Measurements from ENCODE around the gene NDE1. TPM values are rescaled to one million over a fixed set of nuclear protein-coding genes. Genes with fewer than 3 reads are reported as not detected.
"Not testable (repeated sequence)": the region's sequence is repeated elsewhere in the genome, so short reads cannot be mapped to it uniquely, and the experiment has no call there.

NDE1 gene
- total RNA-seq, 1 donor from 2014 or later: 12.4 TPM

DNA sequence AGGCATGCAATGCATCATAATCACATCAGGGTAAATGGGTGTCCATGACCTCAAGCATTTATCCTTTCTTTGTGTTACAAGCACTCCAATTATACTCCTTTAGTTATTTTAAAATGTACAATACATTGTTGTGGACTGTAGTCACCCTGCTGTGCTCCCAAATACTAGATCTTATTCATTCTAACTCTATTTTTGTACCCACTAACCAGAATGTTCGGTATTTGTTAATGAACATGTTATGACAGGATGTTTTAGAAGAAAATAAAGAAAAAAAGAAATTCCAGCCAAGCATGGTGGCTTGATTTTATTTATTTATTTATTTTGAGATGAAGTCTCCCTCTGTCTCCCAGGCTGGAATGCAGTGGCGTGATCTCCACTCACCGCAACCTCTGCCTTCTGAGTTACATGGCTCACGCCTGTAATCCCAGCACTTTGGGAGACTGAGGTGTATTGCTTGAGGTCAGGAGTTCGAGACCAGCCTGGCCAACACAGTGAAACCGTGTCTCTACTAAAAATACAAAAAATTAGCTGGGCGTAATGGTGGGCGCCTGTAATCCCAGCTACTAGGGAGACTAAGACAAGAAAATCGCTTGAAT, 1.8 kb upstream of the NDE1 start:
- TF ChIP-seq, protein P1, sequence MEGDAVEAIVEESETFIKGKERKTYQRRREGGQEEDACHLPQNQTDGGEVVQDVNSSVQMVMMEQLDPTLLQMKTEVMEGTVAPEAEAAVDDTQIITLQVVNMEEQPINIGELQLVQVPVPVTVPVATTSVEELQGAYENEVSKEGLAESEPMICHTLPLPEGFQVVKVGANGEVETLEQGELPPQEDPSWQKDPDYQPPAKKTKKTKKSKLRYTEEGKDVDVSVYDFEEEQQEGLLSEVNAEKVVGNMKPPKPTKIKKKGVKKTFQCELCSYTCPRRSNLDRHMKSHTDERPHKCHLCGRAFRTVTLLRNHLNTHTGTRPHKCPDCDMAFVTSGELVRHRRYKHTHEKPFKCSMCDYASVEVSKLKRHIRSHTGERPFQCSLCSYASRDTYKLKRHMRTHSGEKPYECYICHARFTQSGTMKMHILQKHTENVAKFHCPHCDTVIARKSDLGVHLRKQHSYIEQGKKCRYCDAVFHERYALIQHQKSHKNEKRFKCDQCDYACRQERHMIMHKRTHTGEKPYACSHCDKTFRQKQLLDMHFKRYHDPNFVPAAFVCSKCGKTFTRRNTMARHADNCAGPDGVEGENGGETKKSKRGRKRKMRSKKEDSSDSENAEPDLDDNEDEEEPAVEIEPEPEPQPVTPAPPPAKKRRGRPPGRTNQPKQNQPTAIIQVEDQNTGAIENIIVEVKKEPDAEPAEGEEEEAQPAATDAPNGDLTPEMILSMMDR (IDR thresholded peaks at IDR 0.05; ENCODE audit: partially characterized antibody, unreplicated experiment): no peak
- Mint-ChIP-seq H3K27me3 (ENCODE audit: unreplicated experiment) (peaks cover 5% of the 10 kb centered on the region), H3K4me3 (ENCODE audit: unreplicated experiment) (no peak overlapping the region), H3K36me3 (ENCODE audit: unreplicated experiment) (no peaks in the 10 kb centered on the region), H3K4me1 (ENCODE audit: low read depth, unreplicated experiment) (no peaks in the 10 kb centered on the region), H3K9me3 (ENCODE audit: unreplicated experiment) (peaks cover 2% of the 10 kb centered on the region), H3K27ac (ENCODE audit: unreplicated experiment) (no peak overlapping the region)
- DNase-seq: no peak

DNA sequence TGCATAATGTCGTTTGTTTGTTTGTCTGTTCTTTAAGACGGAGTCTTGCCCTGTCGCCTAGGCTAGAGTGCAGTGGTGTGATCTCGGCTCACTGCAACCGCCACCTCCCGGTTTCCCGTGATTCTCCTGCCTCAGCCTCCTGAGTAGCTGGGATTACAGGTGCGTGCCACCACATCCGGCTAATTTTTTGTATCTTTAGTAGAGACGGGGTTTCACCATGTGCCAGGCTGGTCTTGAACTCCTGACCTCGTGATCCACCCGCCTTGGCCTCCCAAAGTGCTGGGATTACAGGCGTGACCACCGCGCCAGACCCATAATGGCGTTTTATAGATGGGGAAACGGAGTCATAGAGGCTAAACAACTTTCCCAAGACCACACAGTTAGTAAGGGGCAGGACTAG, 734 bp upstream of the NDE1 start:
- not testable (repeated sequence) for DNase-seq; H3K4me1 Mint-ChIP-seq (ENCODE audit: low read depth, unreplicated experiment); H3K27ac Mint-ChIP-seq (ENCODE audit: unreplicated experiment); H3K36me3 Mint-ChIP-seq (ENCODE audit: unreplicated experiment); H3K27me3 Mint-ChIP-seq (ENCODE audit: unreplicated experiment); H3K9me3 Mint-ChIP-seq (ENCODE audit: unreplicated experiment)
- H3K4me3 Mint-ChIP-seq (ENCODE audit: unreplicated experiment): peak overlapping the region; percentile 89

DNA sequence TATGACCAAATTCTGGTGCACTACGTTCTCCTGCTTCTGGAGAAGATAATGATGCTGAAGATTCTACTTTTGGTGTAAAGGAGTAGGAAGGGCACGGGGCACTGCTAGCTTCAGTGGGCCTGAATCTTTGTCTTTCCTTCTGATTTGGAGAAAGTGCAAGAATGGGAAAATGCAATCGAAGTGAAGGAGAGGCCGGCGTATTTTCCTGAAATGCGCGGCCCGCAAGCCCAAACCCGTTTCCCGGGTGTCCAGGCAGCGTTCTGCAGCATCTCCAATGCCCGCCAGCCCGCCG, 372 bp upstream of the NDE1 start:
- no peaks in the 10 kb centered on the region for H3K36me3 Mint-ChIP-seq (ENCODE audit: unreplicated experiment)
- H3K27ac Mint-ChIP-seq (ENCODE audit: unreplicated experiment): no peak overlapping the region
- H3K4me3 Mint-ChIP-seq (ENCODE audit: unreplicated experiment): peak overlapping the region; percentile 89
- H3K4me1 Mint-ChIP-seq (ENCODE audit: low read depth, unreplicated experiment): no peaks in the 10 kb centered on the region
- peaks cover 2% of the 10 kb centered on the region for H3K9me3 Mint-ChIP-seq (ENCODE audit: unreplicated experiment)
- H3K27me3 Mint-ChIP-seq (ENCODE audit: unreplicated experiment): peaks cover 5% of the 10 kb centered on the region
- no peak for DNase-seq
- TF ChIP-seq, protein P1 (IDR thresholded peaks at IDR 0.05; ENCODE audit: partially characterized antibody, unreplicated experiment): no peak

DNA sequence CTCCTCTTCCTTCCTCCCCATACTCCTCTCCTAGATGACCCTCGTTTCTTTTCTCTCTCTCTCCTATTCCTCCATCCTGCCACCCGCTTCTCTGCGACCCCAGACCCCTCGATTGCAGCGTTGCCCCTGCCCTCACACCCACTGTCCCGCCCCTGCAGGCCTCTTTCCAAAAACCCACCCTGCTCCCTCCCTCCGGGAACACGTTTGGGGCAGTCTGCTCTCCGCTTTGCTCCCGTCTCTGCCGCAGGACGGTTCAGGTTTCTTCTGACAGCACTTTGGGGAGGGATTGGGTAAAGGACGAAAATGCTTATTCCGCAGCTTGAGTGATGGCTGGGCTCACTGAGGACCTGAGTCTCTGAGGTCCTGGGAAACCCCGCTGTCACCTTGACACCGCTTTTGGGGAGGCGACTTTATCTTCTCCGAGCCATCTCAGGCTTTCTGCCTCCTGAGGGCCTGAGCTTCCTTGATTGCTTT, 690 bp downstream of the NDE1 start:
- Mint-ChIP-seq H3K4me3 (ENCODE audit: unreplicated experiment) (peak overlapping the region; percentile 99), H3K27ac (ENCODE audit: unreplicated experiment) (peak overlapping the region; percentile 62), H3K27me3 (ENCODE audit: unreplicated experiment) (peaks cover 5% of the 10 kb centered on the region), H3K9me3 (ENCODE audit: unreplicated experiment) (peaks cover 2% of the 10 kb centered on the region), H3K36me3 (ENCODE audit: unreplicated experiment) (no peaks in the 10 kb centered on the region), H3K4me1 (ENCODE audit: low read depth, unreplicated experiment) (no peaks in the 10 kb centered on the region)
- DNase-seq: no peak
- TF ChIP-seq, protein P1 (IDR thresholded peaks at IDR 0.05; ENCODE audit: partially characterized antibody, unreplicated experiment): no peak

DNA sequence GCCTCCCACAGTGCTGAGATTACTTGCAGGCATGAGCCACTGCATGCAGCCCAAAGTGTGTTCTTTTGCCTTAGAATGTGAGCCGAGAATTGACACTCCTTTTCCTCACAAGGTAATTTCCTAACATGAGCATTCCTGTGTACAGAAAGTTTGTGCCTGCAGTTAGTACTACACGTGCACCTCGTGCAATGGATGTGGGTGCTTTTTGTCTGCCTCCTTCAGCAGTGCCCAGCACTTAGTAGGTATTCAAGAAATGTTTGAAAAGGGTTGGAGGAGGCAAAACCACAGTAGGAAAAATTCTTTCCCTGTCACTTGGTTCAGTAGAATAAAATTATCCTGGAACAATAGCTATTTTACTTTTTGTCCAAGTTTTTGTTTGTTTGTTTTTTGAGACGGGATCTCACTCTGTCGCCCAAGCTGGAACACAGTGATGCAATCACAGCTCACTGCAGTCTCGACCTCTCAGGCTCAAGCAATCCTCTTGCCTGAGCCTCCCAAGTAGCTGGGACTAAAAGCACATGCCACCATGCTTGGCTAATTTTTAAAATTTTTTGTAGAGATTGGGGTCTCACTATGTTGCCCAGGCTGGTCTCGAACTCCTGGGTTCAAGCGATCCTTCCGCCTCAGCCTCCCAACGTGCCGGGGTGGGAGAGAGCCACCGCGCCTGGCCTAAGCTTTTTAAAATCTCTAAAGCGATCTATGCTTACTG, 2.4 kb downstream of the NDE1 start:
- Mint-ChIP-seq H3K36me3 (ENCODE audit: unreplicated experiment) (no peaks in the 10 kb centered on the region), H3K27me3 (ENCODE audit: unreplicated experiment) (peaks cover 5% of the 10 kb centered on the region), H3K27ac (ENCODE audit: unreplicated experiment) (no peak overlapping the region), H3K9me3 (ENCODE audit: unreplicated experiment) (peaks cover 4% of the 10 kb centered on the region), H3K4me1 (ENCODE audit: low read depth, unreplicated experiment) (no peaks in the 10 kb centered on the region), H3K4me3 (ENCODE audit: unreplicated experiment) (no peak overlapping the region)
- TF ChIP-seq, protein P1 (IDR thresholded peaks at IDR 0.05; ENCODE audit: partially characterized antibody, unreplicated experiment): no peak
- no peak for DNase-seq
